Neural crest cell (in vitro differentiated cells): ENCODE results near the gene SUMO3. TPM values are rescaled to one million over a fixed set of nuclear protein-coding genes. Genes with fewer than 3 reads are reported as not detected.

ENCODE experiments used
- DNase-seq: peaks from one replicate; pipeline ENCODE4 v3.0.0; 2021; ENCODE audit warnings: low read depth, mixed read lengths, low spot score
- H3K27ac Mint-ChIP-seq: one replicate; pipeline ENCODE4 v1.8.0; 2021; ENCODE audit warnings: mild to moderate bottlenecking, mixed read lengths; ENCODE audit not compliant: unreplicated experiment
- H3K27me3 Mint-ChIP-seq: 2 replicates; pipeline ENCODE4 v1.8.0; 2021; ENCODE audit warnings: low read depth, mild to moderate bottlenecking, mixed read lengths
- H3K36me3 Mint-ChIP-seq: 2 replicates; pipeline ENCODE4 v1.8.0; 2021; ENCODE audit warnings: low read depth, mild to moderate bottlenecking, mixed read lengths
- H3K4me1 Mint-ChIP-seq: 2 replicates; pipeline ENCODE4 v1.8.0; 2021; ENCODE audit warnings: mixed read lengths
- H3K4me3 Mint-ChIP-seq: one replicate; pipeline ENCODE4 v1.8.0; 2021; ENCODE audit warnings: mild to moderate bottlenecking, mixed read lengths
- H3K9me3 Mint-ChIP-seq: 2 replicates; pipeline ENCODE4 v1.8.0; 2021; ENCODE audit warnings: mixed read lengths
- CTCF ChIP-seq: fragments of 200-600 bp; sonication (generic); conservative IDR thresholded peaks from 2 replicates; pipeline ENCODE4 v1.5.0; 2021; ENCODE audit warnings: antibody characterized with exemption, mild to moderate bottlenecking
- total RNA-seq: library from RNA; stranded (reverse); gene quantifications from 2 replicates; pipeline ENCODE4 v1.2.1, GENCODE V29; 2021

The SUMO3 gene
- total RNA-seq, 1 donor from 2014 or later = 97.7 TPM

- peaks cover 13% of the 10 kb centered on the region for H3K9me3 Mint-ChIP-seq
- H3K27me3 Mint-ChIP-seq = peaks cover 17% of the 10 kb centered on the region
- no peak overlapping the region for H3K27ac Mint-ChIP-seq
- DNase-seq = no peak
- no peak for TF ChIP-seq CTCF
- peaks cover 4% of the 10 kb centered on the region for H3K36me3 Mint-ChIP-seq
- H3K4me1 Mint-ChIP-seq = no peaks in the 10 kb centered on the region
- H3K4me3 Mint-ChIP-seq = no peak overlapping the region
Measured at GRCh38 chr21:44831227-44831860, 13.5 kb upstream of the SUMO3 start.

GRCh38 chr21:44829507-44830092, 11.7 kb upstream of the SUMO3 start:
- peaks cover 4% of the 10 kb centered on the region for H3K36me3 Mint-ChIP-seq
- H3K4me3 Mint-ChIP-seq = no peak overlapping the region
- H3K27ac Mint-ChIP-seq = no peak overlapping the region
- no peak for TF ChIP-seq CTCF
- no peaks in the 10 kb centered on the region for H3K4me1 Mint-ChIP-seq
- H3K9me3 Mint-ChIP-seq = peaks cover 13% of the 10 kb centered on the region
- peaks cover 20% of the 10 kb centered on the region for H3K27me3 Mint-ChIP-seq
- DNase-seq = no peak

GRCh38 chr21:44828362-44829056, 10.6 kb upstream of the SUMO3 start:
- peaks cover 8% of the 10 kb centered on the region for H3K36me3 Mint-ChIP-seq
- H3K27me3 Mint-ChIP-seq = peaks cover 23% of the 10 kb centered on the region
- no peak overlapping the region for H3K4me3 Mint-ChIP-seq
- no peak overlapping the region for H3K27ac Mint-ChIP-seq
- TF ChIP-seq CTCF = no peak
- H3K9me3 Mint-ChIP-seq = peaks cover 17% of the 10 kb centered on the region
- no peak for DNase-seq
- H3K4me1 Mint-ChIP-seq = no peaks in the 10 kb centered on the region

GRCh38 chr21:44823179-44823660, 5.4 kb upstream of the SUMO3 start:
- no peaks in the 10 kb centered on the region for H3K4me1 Mint-ChIP-seq
- H3K36me3 Mint-ChIP-seq = peaks cover 18% of the 10 kb centered on the region
- DNase-seq = no peak
- H3K9me3 Mint-ChIP-seq = peaks cover 27% of the 10 kb centered on the region
- no peak for TF ChIP-seq CTCF
- no peak overlapping the region for H3K4me3 Mint-ChIP-seq
- peaks cover 13% of the 10 kb centered on the region for H3K27me3 Mint-ChIP-seq
- no peak overlapping the region for H3K27ac Mint-ChIP-seq

GRCh38 chr21:44822484-44823178, 4.8 kb upstream of the SUMO3 start:
- Mint-ChIP-seq H3K4me3 (no peak overlapping the region), H3K27me3 (peaks cover 12% of the 10 kb centered on the region), H3K36me3 (peaks cover 15% of the 10 kb centered on the region), H3K9me3 (peaks cover 24% of the 10 kb centered on the region), H3K4me1 (no peaks in the 10 kb centered on the region), H3K27ac (no peak overlapping the region)
- DNase-seq = no peak
- TF ChIP-seq CTCF = no peak
